Measurements from ENCODE around the gene WDTC1.

The WDTC1 gene

GRCh38 chr1:27303509-27303908 is 69.1 kb downstream of the WDTC1 start:
- DNase-seq = no peak

GRCh38 chr1:27306071-27306470 is 71.6 kb downstream of the WDTC1 start:
- no peak for DNase-seq

GRCh38 chr1:27306892-27307761 is 72.7 kb downstream of the WDTC1 start:
- no peak for DNase-seq

GRCh38 chr1:27307874-27308598 is 73.6 kb downstream of the WDTC1 start:
- no peak for DNase-seq

- DNase-seq = no peak
Observed at GRCh38 chr1:27314169-27314568, 79.7 kb downstream of the WDTC1 start.

GRCh38 chr1:27314737-27315136 is 80.3 kb downstream of the WDTC1 start:
- DNase-seq = no peak

GRCh38 chr1:27316860-27317259 is 82.4 kb downstream of the WDTC1 start:
- no peak for DNase-seq

GRCh38 chr1:27318136-27318535 is 83.7 kb downstream of the WDTC1 start:
- no peak for DNase-seq

GRCh38 chr1:27318596-27318995 is 84.2 kb downstream of the WDTC1 start:
- DNase-seq = no peak

GRCh38 chr1:27321813-27322568 is 87.6 kb downstream of the WDTC1 start, which contains the start of gene TMEM222:
Gene TMEM222 (plus strand): TSS chr1:27322163. CDS start chr1:27322198, 35 bp downstream.
- peak; percentile 97 for DNase-seq

GRCh38 chr1:27322569-27323240 is 88.3 kb downstream of the WDTC1 start:
- no peak for DNase-seq

- no peak for DNase-seq
Observed at GRCh38 chr1:27325286-27325685, 90.9 kb downstream of the WDTC1 start.

GRCh38 chr1:27327964-27328363 is 93.5 kb downstream of the WDTC1 start:
- no peak for DNase-seq

GRCh38 chr1:27330786-27331185 is 96.4 kb downstream of the WDTC1 start:
- DNase-seq = no peak

- DNase-seq = no peak
Observed at GRCh38 chr1:27331426-27331825, 97.0 kb downstream of the WDTC1 start.

GRCh38 chr1:27331922-27332321 is 97.5 kb downstream of the WDTC1 start:
- DNase-seq = no peak

- peak; percentile 71 for DNase-seq
Observed at GRCh38 chr1:27332536-27333281, 98.3 kb downstream of the WDTC1 start.

GRCh38 chr1:27333717-27334279 is 99.4 kb downstream of the WDTC1 start:
- DNase-seq = no peak

- DNase-seq = no peak
Observed at GRCh38 chr1:27335506-27336422, 101.3 kb downstream of the WDTC1 start.

GRCh38 chr1:27336756-27337155 is 102.3 kb downstream of the WDTC1 start:
- DNase-seq = no peak

All from CD4-positive, alpha-beta T cell treated with Interleukin-12 subunit alpha and Interleukin-12 subunit beta, for 1 hour (primary cell).